B cell (primary cell): ENCODE data around the gene CEND1. TPM values are rescaled to one million over a fixed set of nuclear protein-coding genes. Genes with fewer than 3 reads are reported as not detected.

Experiments used
- ATAC-seq: fragments of 200-7000 bp; cut with Tn5 transposase; one replicate; pipeline ENCODE4 v1.10.0; 2021; ENCODE audit warnings: low read depth, mild to moderate bottlenecking, moderate number of reproducible peaks, moderate library complexity
- CTCF ChIA-PET: fragments of 350-600 bp; sonication (Branson Sonifier 250); formaldehyde crosslinking; loops from one replicate; lab custom pipeline; 2021; ENCODE audit warnings: antibody characterized with exemption, inconsistent platforms; lab: Charles Lee
- POLR2A ChIA-PET: fragments of 350-600 bp; sonication (Branson Sonifier 250); formaldehyde crosslinking; loops from one replicate; lab custom pipeline; 2021; ENCODE audit warnings: antibody characterized with exemption; lab: Charles Lee
- DNase-seq: peaks from one replicate; pipeline ENCODE4 v3.0.0; 2013
- H2AFZ ChIP-seq: 2 replicates; pipeline ENCODE4 v1.6.1; 2012; ENCODE audit warnings: mild to moderate bottlenecking, low read depth, low read length; ENCODE audit not compliant: insufficient read depth, poor library complexity, severe bottlenecking
- H3K27ac ChIP-seq, 2 donors: 1 replicate in 1 of 2; 2 replicates in 1 of 2; pipeline ENCODE4 v1.5.1; 2012 to 2013; ENCODE audit warnings: low read length in 2 of 2, mild to moderate bottlenecking in 2 of 2, moderate library complexity in 1 of 2
- H3K27me3 ChIP-seq, 4 experiments: fragments of 200-600 bp in 1 of 4; sonication (generic) in 1 of 4; replicated peaks in 1 of 4; 1 replicate in 2 of 4; 2 replicates in 2 of 4; pipeline versions ENCODE4 v1.6.1 to v1.7.0; 2013 to 2016; ENCODE audit warnings: low read length in 3 of 4, mild to moderate bottlenecking in 2 of 4, mixed read lengths in 1 of 4, moderate library complexity in 1 of 4; ENCODE audit not compliant: insufficient read depth in 4 of 4, control insufficient read depth in 3 of 4; ENCODE audit errors: control extremely low read depth in 1 of 4
- H3K36me3 ChIP-seq, 2 experiments: replicated peaks in 1 of 2; 1 replicate in 1 of 2; 2 replicates in 1 of 2; pipeline versions ENCODE4 v1.6.1 to v1.7.1; 2013; ENCODE audit warnings: low read length in 1 of 2; ENCODE audit not compliant: insufficient read depth in 2 of 2, control insufficient read depth in 1 of 2; ENCODE audit errors: control extremely low read depth in 1 of 2, extremely low read depth in 1 of 2
- H3K4me1 ChIP-seq, 2 donors: fragments of 200-600 bp in 1 of 2; sonication (generic) in 1 of 2; 1 replicate in 1 of 2; 2 replicates in 1 of 2; pipeline versions ENCODE4 v1.5.1 to v1.6.1; 2013 to 2017; ENCODE audit warnings: low read length in 2 of 2; ENCODE audit not compliant: control insufficient read depth in 2 of 2, insufficient read depth in 2 of 2
- H3K4me2 ChIP-seq: replicated peaks from 2 replicates; pipeline ENCODE3; 2012; ENCODE audit warnings: mild to moderate bottlenecking, low read depth, low read length; ENCODE audit not compliant: poor library complexity, severe bottlenecking
- H3K4me3 ChIP-seq, 5 experiments: fragments of 200-600 bp in 1 of 5; sonication (generic) in 1 of 5; 1 replicate in 3 of 5; 2 replicates in 2 of 5; pipeline versions ENCODE4 v1.5.1 to v1.7.0; 2011 to 2016; ENCODE audit warnings: low read length in 4 of 5, mild to moderate bottlenecking in 4 of 5, low read depth in 2 of 5, control low read depth in 1 of 5, moderate library complexity in 1 of 5; ENCODE audit not compliant: insufficient read depth in 1 of 5; ENCODE audit errors: control extremely low read depth in 1 of 5, extremely low read depth in 1 of 5
- H3K79me2 ChIP-seq: fragments of 200-600 bp; sonication (generic); one replicate; pipeline ENCODE4 v1.6.0; 2016; ENCODE audit warnings: low read length; ENCODE audit not compliant: control insufficient read depth, insufficient read depth
- H3K9ac ChIP-seq: fragments of 200-600 bp; sonication (generic); 2 replicates; pipeline ENCODE4 v1.6.1; 2017; ENCODE audit warnings: mild to moderate bottlenecking, low read length, moderate library complexity
- H3K9me3 ChIP-seq, 3 donors: one replicate each; pipeline versions ENCODE4 v1.6.1 to v1.7.1; 2013; ENCODE audit warnings: low read length in 2 of 3; ENCODE audit not compliant: control insufficient read depth in 2 of 3, insufficient read depth in 1 of 3; ENCODE audit errors: control extremely low read depth in 1 of 3
- H4K20me1 ChIP-seq: 2 replicates; pipeline ENCODE4 v1.6.0; 2012; ENCODE audit warnings: mild to moderate bottlenecking, low read length; ENCODE audit not compliant: insufficient read depth, control insufficient read depth, poor library complexity, severe bottlenecking
- H3K27ac Mint-ChIP-seq: one replicate; pipeline ENCODE4 v1.8.0; 2021; ENCODE audit warnings: mixed read lengths
- H3K27me3 Mint-ChIP-seq: one replicate; pipeline ENCODE4 v1.8.0; 2021; ENCODE audit warnings: mixed read lengths
- H3K4me1 Mint-ChIP-seq: one replicate; pipeline ENCODE4 v1.8.0; 2021; ENCODE audit warnings: mixed read lengths
- H3K4me3 Mint-ChIP-seq: one replicate; pipeline ENCODE4 v1.8.0; 2021; ENCODE audit warnings: mixed read lengths
- H3K9me3 Mint-ChIP-seq: one replicate; pipeline ENCODE4 v1.8.0; 2022; ENCODE audit warnings: mixed read lengths; ENCODE audit not compliant: insufficient read depth
- EZH2 ChIP-seq: IDR thresholded peaks from 2 replicates; pipeline ENCODE4 v1.6.1; 2012; ENCODE audit warnings: borderline replicate concordance, low read depth, mild to moderate bottlenecking, moderate library complexity, low read length; ENCODE audit not compliant: insufficient read depth, poor library complexity, severe bottlenecking
- WGBS: methylation state at CpG from one replicate; pipeline ENCODE4 v1.1.5; 2013; ENCODE audit warnings: missing lambda C conversion rate; ENCODE audit not compliant: insufficient coverage; 5-methylcytosine and 5-hydroxymethylcytosine counted together
- intact Hi-C: fragments of 100-400 bp; cut with micrococcal nuclease; formaldehyde crosslinking; loops from one replicate; pipeline ENCODE4 v1.10.0; 2022
- polyA plus RNA-seq: library from polyadenylated mRNA; depleted of rRNA; stranded (reverse); fragments of >200 nt; gene quantifications from 2 replicates; pipeline ENCODE4 v1.2.3, GENCODE V29; 2012
- total RNA-seq, 2 donors: library from RNA; stranded (reverse); fragments of 120-200 nt in 1 of 2; gene quantifications; 1 replicate in 1 of 2; 2 replicates in 1 of 2; pipeline versions ENCODE4 v1.2.3 to v1.2.4, GENCODE V29; 2013 to 2022
- TF ChIP-seq, protein P1 (sequence below): fragments of 200-600 bp; IDR thresholded peaks from one replicate; pipeline ENCODE4 v1.8.0; 2022; ENCODE audit warnings: antibody characterized with exemption, mild to moderate bottlenecking

Gene CEND1
- total and polyA plus RNA-seq, 2 donors (not counting 1 experiment from before 2014, with no cell fraction given): 0.13 to 0.39 TPM

DNA sequence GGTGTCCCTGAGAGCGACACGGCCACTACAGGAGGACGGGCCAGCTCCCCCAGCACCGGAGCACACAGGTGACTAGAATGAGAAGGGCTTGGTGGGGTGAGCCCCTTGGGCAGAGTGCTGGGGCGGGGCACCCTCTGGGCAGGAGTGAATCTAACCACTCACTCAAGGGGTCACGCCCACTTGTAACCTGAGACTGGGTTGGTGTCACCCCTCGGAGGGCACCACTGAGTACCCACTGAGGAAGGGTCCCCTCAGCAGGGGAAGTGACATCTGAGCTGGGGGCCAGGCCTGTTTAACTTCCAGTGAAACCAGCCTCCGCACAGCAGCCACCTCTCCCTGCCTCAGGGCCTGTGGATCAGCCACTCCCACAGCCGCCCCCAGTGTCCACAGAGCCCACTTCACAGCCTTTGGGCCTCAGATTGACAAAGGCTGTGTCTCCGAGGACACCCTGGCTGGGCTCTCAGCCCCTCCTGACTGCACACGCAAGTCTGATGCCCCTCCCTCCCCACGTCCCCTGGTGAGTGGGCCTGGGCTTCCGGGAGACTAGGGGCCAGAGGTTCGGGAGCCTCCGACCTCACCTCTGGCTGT, 18.2 kb downstream of the CEND1 start:
- ChIA-PET POLR2A (no interaction called here), CTCF (no interaction called here)
- Mint-ChIP-seq H3K27ac (no peak overlapping the region), H3K9me3 (no peaks in the 10 kb centered on the region), H3K4me1 (peaks cover 11% of the 10 kb centered on the region), H3K4me3 (no peak overlapping the region), H3K27me3 (no peaks in the 10 kb centered on the region)
- intact Hi-C loops: no loop called here
- no peak overlapping the region for H3K4me2 ChIP-seq
- no peaks in the 10 kb centered on the region for H3K27me3 ChIP-seq
- no peak for TF ChIP-seq EZH2
- TF ChIP-seq, protein P1, sequence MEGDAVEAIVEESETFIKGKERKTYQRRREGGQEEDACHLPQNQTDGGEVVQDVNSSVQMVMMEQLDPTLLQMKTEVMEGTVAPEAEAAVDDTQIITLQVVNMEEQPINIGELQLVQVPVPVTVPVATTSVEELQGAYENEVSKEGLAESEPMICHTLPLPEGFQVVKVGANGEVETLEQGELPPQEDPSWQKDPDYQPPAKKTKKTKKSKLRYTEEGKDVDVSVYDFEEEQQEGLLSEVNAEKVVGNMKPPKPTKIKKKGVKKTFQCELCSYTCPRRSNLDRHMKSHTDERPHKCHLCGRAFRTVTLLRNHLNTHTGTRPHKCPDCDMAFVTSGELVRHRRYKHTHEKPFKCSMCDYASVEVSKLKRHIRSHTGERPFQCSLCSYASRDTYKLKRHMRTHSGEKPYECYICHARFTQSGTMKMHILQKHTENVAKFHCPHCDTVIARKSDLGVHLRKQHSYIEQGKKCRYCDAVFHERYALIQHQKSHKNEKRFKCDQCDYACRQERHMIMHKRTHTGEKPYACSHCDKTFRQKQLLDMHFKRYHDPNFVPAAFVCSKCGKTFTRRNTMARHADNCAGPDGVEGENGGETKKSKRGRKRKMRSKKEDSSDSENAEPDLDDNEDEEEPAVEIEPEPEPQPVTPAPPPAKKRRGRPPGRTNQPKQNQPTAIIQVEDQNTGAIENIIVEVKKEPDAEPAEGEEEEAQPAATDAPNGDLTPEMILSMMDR: no peak
- H3K9me3 ChIP-seq: no peaks in the 10 kb centered on the region
- H2AFZ ChIP-seq: no peak overlapping the region
- H3K27ac ChIP-seq: no peak overlapping the region
- H3K4me1 ChIP-seq: peaks cover 6 to 15% of the 10 kb centered on the region in 2 donors
- peaks cover 40% of the 10 kb centered on the region for H4K20me1 ChIP-seq
- ATAC-seq: no peak
- H3K79me2 ChIP-seq: peaks cover 44% of the 10 kb centered on the region
- DNase-seq: peak; percentile 10
- H3K36me3 ChIP-seq: peaks cover 0 to 26% of the 10 kb centered on the region in 2 experiments
- no peak overlapping the region for H3K9ac ChIP-seq
- no peak overlapping the region for H3K4me3 ChIP-seq
- 97% methylated on average over 13 of the region's 15 CpGs for WGBS

DNA sequence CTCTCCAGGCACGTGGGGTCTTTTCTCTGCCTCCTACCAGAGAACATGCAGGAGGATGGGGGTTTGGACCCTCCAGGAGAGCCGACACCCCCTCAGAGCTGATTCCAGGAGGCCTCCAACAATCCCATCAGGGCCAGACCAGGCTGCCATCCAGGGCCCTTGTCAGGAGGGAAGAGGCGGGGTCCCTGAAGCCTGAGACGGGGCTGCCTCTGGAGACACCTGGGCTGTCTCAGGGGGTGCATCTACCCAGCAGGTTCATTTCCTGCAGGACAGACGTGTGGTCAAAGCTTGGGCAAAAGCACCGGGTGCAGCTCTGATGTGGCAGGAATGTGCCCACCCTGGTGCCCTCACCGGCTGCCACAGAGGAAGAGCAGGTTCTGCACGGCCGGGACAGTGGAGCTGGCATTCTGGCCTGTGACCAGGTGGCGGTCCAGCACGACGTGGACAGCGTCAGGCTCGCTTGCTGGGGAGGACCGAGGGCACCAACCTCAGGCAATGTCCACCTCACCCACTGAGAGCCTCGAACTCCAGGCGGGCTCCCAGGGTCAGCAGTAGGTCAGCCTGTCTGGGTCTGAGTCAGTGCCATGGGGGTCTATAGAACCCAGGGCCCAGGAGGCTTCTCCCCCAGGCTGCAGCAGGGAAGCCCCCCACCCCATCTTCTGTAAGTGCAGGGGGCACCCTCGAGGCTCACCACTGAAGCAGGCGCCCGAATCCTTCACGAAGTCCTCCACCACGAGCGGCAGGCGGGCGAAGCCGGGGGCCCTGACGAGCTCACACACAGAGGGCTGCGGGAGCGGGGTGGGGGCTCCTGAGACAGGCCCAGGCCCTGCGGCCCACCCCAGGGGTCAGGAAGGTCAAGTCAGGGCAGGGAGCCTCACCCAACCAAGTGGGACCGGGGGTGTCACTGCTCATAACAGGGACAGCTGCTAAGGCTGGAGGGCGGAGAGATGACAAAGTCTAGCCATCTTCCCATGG, 19.0 kb downstream of the CEND1 start:
- CTCF ChIA-PET: no interaction called here
- Histone ChIP-seq H3K79me2 (peaks cover 36% of the 10 kb centered on the region), H3K4me1 (peaks cover 0 to 7% of the 10 kb centered on the region in 2 donors), H3K4me3 (no peak overlapping the region), H3K9me3 (no peaks in the 10 kb centered on the region), H3K9ac (no peak overlapping the region), H3K4me2 (no peak overlapping the region), H3K27me3 (no peaks in the 10 kb centered on the region), H3K27ac (no peak overlapping the region), H3K36me3 (peaks cover 0 to 26% of the 10 kb centered on the region in 2 experiments), H4K20me1 (peaks cover 33% of the 10 kb centered on the region), H2AFZ (no peak overlapping the region)
- intact Hi-C loops: no loop called here
- no peak for DNase-seq
- POLR2A ChIA-PET: no interaction called here
- Mint-ChIP-seq H3K9me3 (no peaks in the 10 kb centered on the region), H3K4me3 (no peak overlapping the region), H3K4me1 (peaks cover 6% of the 10 kb centered on the region), H3K27me3 (no peaks in the 10 kb centered on the region), H3K27ac (no peak overlapping the region)
- WGBS: 96% methylated on average over 27 of the region's 32 CpGs
- TF ChIP-seq, protein P1: no peak
- no peak for TF ChIP-seq EZH2
- no peak for ATAC-seq
